NT2/D1 (cell line): ENCODE measurements around the gene RIMBP2.

Experiments used
- SUZ12 ChIP-seq: IDR thresholded peaks from 2 replicates; pipeline ENCODE4 v1.6.1; 2011; ENCODE audit not compliant: insufficient read length, insufficient read depth; ENCODE audit errors: extremely low read depth
- ZNF274 ChIP-seq: IDR thresholded peaks from 2 replicates; pipeline ENCODE4 v1.6.1; 2011; ENCODE audit warnings: mild to moderate bottlenecking, low read depth, low read length

GRCh38 chr12:130527239-130527638, 188.9 kb downstream of the RIMBP2 start:
- TF ChIP-seq SUZ12 = no peak
- no peak for TF ChIP-seq ZNF274
